ENCODE results near the gene NFATC3.

Gene NFATC3

GRCh38 chr16:68276223-68276622 lies 191.1 kb downstream of the NFATC3 start:
- no peak for DNase-seq (ENCODE audit: low read depth)

All from activated T-helper 1 cell treated with Interleukin-2 at 50 U/mL for 16 hours (primary cell).